Lower leg skin (tissue), 3 donors: Measurements from ENCODE around the gene GRID2.

Experiments used
- CTCF ChIP-seq, 3 donors: fragments of 450-650 bp; IDR thresholded peaks; one replicate each; pipeline ENCODE4 v1.5.1; 2016; ENCODE audit warnings: antibody characterized with exemption in 3 of 3, mild to moderate bottlenecking in 3 of 3, moderate library complexity in 2 of 3
- POLR2A ChIP-seq, 2 donors: fragments of 450-650 bp; IDR thresholded peaks; one replicate each; pipeline ENCODE4 v1.6.1; 2016 to 2017; ENCODE audit warnings: antibody characterized with exemption in 2 of 2, mild to moderate bottlenecking in 1 of 2, moderate library complexity in 1 of 2

- TF ChIP-seq CTCF (IDR thresholded peaks at IDR 0.05): no peak
- no peak for TF ChIP-seq POLR2A (IDR thresholded peaks at IDR 0.05)
Measured at GRCh38 chr4:93092765-93093164, 789.0 kb downstream of the GRID2 start.
